ENCODE data around the gene TYSND1. TPM values are rescaled to one million over a fixed set of nuclear protein-coding genes. Genes with fewer than 3 reads are reported as not detected.

Gene TYSND1
- total RNA-seq, 1 experiment from 2014 or later: 13.6 TPM

DNA sequence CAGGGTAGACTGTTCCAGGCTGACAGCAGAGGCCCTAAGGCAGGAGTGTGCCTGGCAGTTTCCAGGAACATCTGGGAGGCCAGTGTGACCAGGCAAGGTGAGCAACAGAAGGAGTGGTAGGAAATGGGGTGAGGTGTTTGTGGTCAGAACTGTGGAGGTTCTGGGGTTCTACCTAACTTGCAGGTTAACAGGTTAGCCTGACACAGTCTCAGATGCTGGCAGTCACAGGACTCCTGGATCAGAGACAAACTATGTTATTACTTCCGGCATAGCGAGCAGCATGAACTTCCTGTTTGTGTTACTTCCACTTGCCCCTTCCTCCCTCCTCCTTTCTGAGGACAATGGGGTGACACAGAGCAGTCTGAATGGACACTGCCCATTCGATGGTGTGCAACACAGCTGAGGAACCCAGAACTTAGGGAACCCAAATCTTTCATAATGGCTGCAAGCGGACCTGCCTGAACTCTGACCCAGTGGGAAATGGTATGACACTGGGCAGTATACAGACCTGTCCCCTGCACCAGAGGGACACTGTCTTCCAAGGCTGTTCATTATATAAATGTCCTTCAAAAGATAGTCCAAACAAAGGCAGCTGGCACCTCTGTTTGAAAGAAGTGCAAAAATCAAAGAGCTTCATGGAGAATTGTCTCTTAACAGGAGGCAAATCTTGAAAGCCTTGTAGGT is 27.7 kb upstream of the TYSND1 start:
- Histone ChIP-seq H3K9me2 (ENCODE audit: insufficient read depth) (no peaks in the 10 kb centered on the region), H3K9ac (ENCODE audit: low read length) (no peak overlapping the region), H2AFZ (ENCODE audit: low read depth, low read length, poor library complexity, severe bottlenecking) (peak overlapping the region; percentile 38), H3K79me2 (ENCODE audit: insufficient read depth, low read length) (peaks cover 20% of the 10 kb centered on the region), H3K27ac (ENCODE audit: low read depth, low read length) (no peak overlapping the region), H3K36me3 (ENCODE audit: control insufficient read depth in 1 of 2, insufficient read depth in 2 of 2, low read length in 2 of 2) (no peaks in the 10 kb centered on the region), H3K4me3 (replicated peaks in 1 of 2; ENCODE audit: low read depth in 1 of 2, low read length in 2 of 2) (no peak overlapping the region), H3K4me2 (ENCODE audit: low read length) (peak overlapping the region; percentile 17; the same call in 1 of the 2 replicates), H3K27me3 (ENCODE audit: insufficient read depth, low read length) (no peaks in the 10 kb centered on the region), H3K9me3 (ENCODE audit: control insufficient read depth in 1 of 2, insufficient read depth in 1 of 2, low read depth in 1 of 2, low read length in 2 of 2) (no peaks in the 10 kb centered on the region), H3K4me1 (ENCODE audit: control insufficient read depth in 1 of 2, insufficient read depth in 2 of 2, low read length in 2 of 2) (peaks cover under 1 to 26% of the 10 kb centered on the region in 2 experiments; a peak in 3 of 4 replicates), H4K20me1 (ENCODE audit: insufficient read depth) (peaks cover 4% of the 10 kb centered on the region; the same call in 1 of the 2 replicates)
- CTCF ChIA-PET: interaction anchor here (1.9 kb wide), 1 partner anchor 27 kb away, joined by 5 read pairs; the partner anchor contains the start of gene TYSND1
- BruUV-seq (replicated peaks): no TSS peak
- RAD21 ChIA-PET (ENCODE audit: low non-redundant PET in 1 of 2, low total read pairs in 2 of 2, uncharacterized antibody in 2 of 2, unreplicated experiment in 2 of 2): no interaction called here
- TF ChIP-seq CEBPB (IDR thresholded peaks at IDR 0.05; ENCODE audit: low read depth) (no peak), TCF7L2 (IDR thresholded peaks at IDR 0.05; ENCODE audit: borderline replicate concordance, extremely low read depth, insufficient read depth, insufficient read length) (no peak)
- no peak for DNase-seq (ENCODE audit: low read depth, low spot score)
- POLR2A ChIA-PET: no interaction called here
- intact Hi-C loops (cut with micrococcal nuclease): no loop called here
- no peak for ATAC-seq

DNA sequence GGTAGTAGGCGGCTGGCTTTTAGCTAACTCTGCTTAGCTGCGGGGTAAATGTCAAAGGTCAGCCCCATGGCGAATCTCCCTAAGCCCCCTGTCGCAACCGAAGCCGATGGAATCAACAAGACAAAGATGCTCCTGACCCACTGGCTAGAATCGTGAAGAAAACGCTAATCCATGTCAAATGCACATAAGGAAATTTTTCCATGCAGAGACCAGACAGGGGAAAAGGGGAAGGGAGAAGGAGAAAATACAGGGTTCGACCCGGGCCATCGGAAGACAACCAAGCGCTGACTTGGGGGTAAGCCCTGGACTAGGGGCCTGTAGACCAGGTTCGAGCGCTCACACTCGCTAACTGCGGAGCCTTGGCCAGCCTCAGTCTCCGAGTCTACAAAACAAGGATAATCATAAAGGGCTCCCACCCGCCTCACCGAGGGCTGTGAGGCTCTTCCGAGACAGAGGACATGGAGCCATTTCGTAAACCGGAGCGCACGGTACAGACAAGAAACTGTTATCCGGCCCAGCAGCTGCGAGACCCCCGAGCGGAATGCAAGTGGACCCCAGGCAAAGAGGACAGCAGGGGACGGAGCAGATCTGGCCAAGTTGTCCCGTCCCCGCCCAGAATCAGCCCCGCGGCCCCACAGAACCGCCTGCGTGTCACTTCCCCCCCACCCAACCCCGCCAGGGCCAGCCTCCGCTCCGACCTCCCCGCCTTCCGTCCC is 23.3 kb upstream of the TYSND1 start:
- RAD21 ChIA-PET (ENCODE audit: low non-redundant PET in 1 of 2, low total read pairs in 2 of 2, uncharacterized antibody in 2 of 2, unreplicated experiment in 2 of 2): interaction anchor here in 1 of 2 experiments (0.6 kb wide), 1 partner anchor 64 kb away, joined by 4 read pairs; no protein-coding TSS in a partner anchor
- peaks cover 10 to 12% of the 10 kb centered on the region in 2 experiments; a peak in 2 of 4 replicates for H3K36me3 ChIP-seq (ENCODE audit: control insufficient read depth in 1 of 2, insufficient read depth in 2 of 2, low read length in 2 of 2)
- no peak overlapping the region for H2AFZ ChIP-seq (ENCODE audit: low read depth, low read length, poor library complexity, severe bottlenecking)
- peaks cover 5 to 32% of the 10 kb centered on the region in 2 experiments; a peak in 3 of 4 replicates for H3K4me1 ChIP-seq (ENCODE audit: control insufficient read depth in 1 of 2, insufficient read depth in 2 of 2, low read length in 2 of 2)
- intact Hi-C loops (cut with micrococcal nuclease): loop anchor here (2.0 kb wide), 1 partner anchor 23 kb away; the partner anchor contains the start of gene TYSND1
- POLR2A ChIA-PET: interaction anchor here (0.7 to 1.7 kb wide), 10 partner anchors 9 to 220 kb away, joined by 3 to 18 read pairs (median 4); partner anchors contain the start of gene TYSND1
- H3K9me2 ChIP-seq (ENCODE audit: insufficient read depth): no peaks in the 10 kb centered on the region
- no peaks in the 10 kb centered on the region for H3K9me3 ChIP-seq (ENCODE audit: control insufficient read depth in 1 of 2, insufficient read depth in 1 of 2, low read depth in 1 of 2, low read length in 2 of 2)
- no TSS peak for BruUV-seq (replicated peaks)
- CTCF ChIA-PET: interaction anchor here (1.0 to 2.4 kb wide), 3 partner anchors 23 to 54 kb away, joined by 3 to 19 read pairs (median 7); partner anchors contain the start of gene TYSND1
- no peaks in the 10 kb centered on the region for H3K27me3 ChIP-seq (ENCODE audit: insufficient read depth, low read length)
- H3K79me2 ChIP-seq (ENCODE audit: insufficient read depth, low read length): peaks cover 63% of the 10 kb centered on the region
- H4K20me1 ChIP-seq (ENCODE audit: insufficient read depth): peaks cover 23% of the 10 kb centered on the region; the same call in 1 of the 2 replicates
- no peak for DNase-seq (ENCODE audit: low read depth, low spot score)
- peak overlapping the region; percentile 86 to 99 for H3K4me3 ChIP-seq (replicated peaks in 1 of 2; ENCODE audit: low read depth in 1 of 2, low read length in 2 of 2)
- peak; percentile 58 for ATAC-seq
- peak overlapping the region; percentile 94 for H3K4me2 ChIP-seq (ENCODE audit: low read length)
- H3K27ac ChIP-seq (ENCODE audit: low read depth, low read length): peak overlapping the region; percentile 67
- H3K9ac ChIP-seq (ENCODE audit: low read length): peak overlapping the region; percentile 96
- TF ChIP-seq, protein P1, sequence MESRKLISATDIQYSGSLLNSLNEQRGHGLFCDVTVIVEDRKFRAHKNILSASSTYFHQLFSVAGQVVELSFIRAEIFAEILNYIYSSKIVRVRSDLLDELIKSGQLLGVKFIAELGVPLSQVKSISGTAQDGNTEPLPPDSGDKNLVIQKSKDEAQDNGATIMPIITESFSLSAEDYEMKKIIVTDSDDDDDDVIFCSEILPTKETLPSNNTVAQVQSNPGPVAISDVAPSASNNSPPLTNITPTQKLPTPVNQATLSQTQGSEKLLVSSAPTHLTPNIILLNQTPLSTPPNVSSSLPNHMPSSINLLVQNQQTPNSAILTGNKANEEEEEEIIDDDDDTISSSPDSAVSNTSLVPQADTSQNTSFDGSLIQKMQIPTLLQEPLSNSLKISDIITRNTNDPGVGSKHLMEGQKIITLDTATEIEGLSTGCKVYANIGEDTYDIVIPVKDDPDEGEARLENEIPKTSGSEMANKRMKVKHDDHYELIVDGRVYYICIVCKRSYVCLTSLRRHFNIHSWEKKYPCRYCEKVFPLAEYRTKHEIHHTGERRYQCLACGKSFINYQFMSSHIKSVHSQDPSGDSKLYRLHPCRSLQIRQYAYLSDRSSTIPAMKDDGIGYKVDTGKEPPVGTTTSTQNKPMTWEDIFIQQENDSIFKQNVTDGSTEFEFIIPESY (IDR thresholded peaks at IDR 0.05; ENCODE audit: extremely low read depth, insufficient replicate concordance, low read length): no peak

Measured in HCT116 (cell line).